HK-2 (cell line): Measurements from ENCODE around the gene DOCK2.

ENCODE experiments used
- DNase-seq: peaks from one replicate; pipeline ENCODE4 v3.0.0-alpha.2; 2018; ENCODE audit not compliant: unreplicated experiment

DOCK2 gene

DNA sequence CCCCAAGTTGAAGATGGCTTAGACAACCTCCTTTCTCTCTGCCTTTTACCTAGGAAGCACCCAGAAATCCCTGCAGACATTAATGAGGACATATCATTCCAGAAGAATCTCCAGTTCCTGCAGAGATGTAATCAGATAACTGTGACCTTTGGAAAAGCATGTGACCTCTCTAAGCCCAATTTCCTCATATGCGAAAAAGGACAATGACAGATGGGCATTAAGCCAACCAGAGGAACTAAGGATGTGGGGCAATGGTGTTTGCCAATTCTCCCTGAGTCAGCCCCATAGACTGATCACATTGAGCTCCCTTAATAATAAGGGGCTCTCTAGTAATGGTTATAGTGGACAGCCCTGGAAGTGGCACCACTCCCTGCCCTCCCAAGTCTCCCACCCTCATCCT, 458.6 kb downstream of the DOCK2 start:
- DNase-seq, result no peak

- DNase-seq, result no peak
Measured at GRCh38 chr5:170097934-170098333, 460.9 kb downstream of the DOCK2 start.

DNA sequence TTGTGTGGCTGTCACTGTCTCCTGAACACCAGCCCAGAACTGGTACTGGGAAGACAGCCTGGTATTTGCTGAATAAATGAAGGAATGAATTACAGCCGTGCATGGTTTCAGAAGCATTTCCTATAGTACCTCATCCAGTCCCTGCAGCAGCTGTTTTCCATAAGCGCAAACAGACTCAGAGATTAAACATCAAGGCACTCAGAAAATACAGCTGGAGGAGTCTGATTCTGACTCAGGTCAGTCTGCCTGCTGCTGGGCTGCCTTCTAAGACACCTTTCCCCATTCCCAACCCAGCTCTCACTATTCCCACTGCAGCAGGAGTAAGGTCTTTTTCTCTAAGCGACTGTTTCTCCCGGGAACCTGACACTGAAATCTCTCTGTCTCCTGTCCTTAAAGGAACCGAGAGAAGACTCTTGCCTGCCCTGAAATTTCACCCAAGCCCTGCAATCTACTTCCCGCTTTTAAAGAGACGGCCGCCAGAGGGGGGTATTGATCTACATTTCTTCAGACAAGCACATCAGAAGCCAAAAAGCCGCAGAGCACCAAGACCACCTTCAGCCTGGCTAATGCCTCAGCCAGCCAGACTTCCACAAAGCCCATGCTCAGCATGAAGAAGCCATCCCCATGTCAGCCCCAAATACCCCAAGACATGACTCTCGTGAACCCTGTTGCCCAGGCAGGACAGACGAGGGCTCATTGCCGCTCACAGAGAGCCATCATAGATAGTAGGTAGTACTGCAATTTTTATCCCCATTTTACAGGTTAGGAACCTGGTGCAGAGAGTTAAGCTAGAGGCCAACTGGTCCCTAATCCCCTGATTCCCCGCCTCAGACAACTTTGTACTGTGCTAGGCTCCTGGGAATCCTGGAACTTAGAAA, 463.2 kb downstream of the DOCK2 start:
- peak; percentile 55 for DNase-seq

DNA sequence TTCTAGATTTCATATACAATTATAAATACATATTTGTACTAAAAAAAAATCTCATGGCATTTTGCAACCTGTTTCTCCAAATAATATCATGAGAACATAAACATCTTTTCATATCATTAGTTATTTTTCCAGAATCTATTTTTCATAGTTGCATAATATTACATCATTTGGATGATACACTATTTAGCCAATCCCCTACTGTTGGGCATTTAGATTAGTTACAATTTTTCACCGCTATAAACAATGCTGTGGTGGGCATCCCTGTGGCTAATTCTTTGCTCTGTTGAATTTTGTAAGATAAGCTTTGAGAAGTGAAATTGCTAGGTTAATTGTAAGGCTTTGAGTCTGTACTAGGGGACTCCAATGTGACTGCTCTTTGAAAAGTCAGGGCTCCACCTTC, 466.4 kb downstream of the DOCK2 start:
- DNase-seq, result no peak

- no peak for DNase-seq
Measured at GRCh38 chr5:170104299-170104698, 467.2 kb downstream of the DOCK2 start.

DNA sequence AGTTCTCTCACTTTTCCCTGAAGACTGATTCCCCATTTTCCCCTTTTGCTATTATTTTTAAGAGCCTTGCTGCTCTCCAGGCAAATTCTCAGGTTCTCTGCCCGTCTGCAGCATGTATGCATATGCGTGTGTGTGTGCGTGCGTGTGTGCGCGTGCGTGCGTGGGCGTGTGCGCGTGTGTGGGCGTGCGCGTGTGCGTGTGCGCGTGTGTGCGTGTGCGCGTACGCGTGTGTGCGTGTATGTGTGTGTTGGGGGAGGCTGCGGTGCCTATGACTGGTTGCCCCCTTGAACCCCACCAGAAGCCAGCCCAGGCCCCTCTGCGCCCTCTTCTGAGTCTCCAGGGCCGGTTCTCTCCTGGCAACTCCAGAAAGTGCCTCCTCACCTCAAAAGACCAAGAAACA, 467.6 kb downstream of the DOCK2 start:
- no peak for DNase-seq

GRCh38 chr5:170105642-170106611, 468.9 kb downstream of the DOCK2 start, which contains the start of gene FOXI1:
TSS of gene FOXI1 (plus strand) at chr5:170105897. CDS start at chr5:170105958, 61 bp downstream.
- no peak for DNase-seq

DNA sequence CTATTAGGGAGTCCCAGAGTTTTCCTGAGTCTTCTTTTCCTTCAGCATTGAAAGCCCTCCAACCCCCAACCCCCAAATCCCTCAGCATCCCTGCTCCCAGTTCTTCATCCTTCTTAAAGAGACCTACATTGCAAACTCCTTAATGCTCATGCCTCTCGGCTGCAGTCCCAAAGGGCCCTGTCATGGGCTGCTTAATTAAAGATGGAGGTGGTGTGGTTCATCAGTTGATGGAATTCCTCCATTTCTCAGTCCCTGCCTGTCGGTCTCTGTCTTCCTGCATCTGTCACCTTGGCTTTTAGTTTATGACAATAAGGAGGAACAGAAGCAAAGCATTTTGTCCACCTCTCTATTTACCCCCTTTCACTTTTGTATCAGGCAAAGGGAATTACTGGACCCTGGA, 470.6 kb downstream of the DOCK2 start:
- no peak for DNase-seq

DNA sequence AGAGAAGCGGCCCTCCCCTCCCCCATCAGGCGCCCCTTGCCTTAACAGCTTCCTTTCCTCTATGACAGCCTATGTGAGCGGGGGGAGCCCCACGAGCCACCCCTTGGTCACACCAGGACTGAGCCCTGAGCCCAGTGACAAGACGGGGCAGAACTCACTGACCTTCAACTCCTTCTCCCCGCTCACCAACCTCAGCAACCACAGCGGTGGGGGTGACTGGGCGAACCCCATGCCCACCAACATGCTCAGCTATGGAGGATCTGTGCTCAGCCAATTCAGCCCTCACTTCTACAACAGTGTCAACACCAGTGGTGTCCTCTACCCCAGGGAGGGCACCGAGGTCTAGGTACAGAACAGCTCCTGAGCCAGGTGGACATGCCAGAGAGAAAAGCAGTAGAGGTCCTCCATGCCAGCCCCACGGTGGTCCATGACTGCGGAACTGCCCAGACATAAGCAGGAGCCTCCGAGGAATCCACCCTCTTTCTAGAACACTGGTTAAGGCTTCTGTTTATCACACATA, 471.3 kb downstream of the DOCK2 start:
- no peak for DNase-seq

GRCh38 chr5:170109059-170110031, 472.3 kb downstream of the DOCK2 start:
- DNase-seq, result no peak

GRCh38 chr5:170110403-170111087, 473.5 kb downstream of the DOCK2 start:
- no peak for DNase-seq

GRCh38 chr5:170111088-170111785, 474.2 kb downstream of the DOCK2 start:
- DNase-seq, result no peak

GRCh38 chr5:170112876-170113521, 475.9 kb downstream of the DOCK2 start:
- no peak for DNase-seq

DNA sequence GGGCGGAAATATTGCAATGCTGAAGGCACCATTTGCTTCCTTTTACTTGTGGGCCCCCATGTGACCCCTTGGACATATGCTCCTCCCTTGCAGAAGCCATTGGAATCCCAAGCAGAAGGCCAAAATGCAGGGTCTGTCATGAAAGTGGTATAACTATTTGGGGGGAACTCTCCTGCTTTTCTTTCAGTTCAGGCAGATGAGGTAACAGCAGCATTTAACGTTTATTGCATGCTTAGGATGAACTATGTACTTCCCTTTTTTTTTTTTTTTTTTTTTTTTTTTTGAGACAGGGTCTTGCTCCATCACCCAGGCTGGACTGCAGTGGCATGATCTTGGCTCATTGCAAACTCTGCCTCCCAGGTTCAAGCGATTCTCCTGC, 476.4 kb downstream of the DOCK2 start:
- no peak for DNase-seq

DNA sequence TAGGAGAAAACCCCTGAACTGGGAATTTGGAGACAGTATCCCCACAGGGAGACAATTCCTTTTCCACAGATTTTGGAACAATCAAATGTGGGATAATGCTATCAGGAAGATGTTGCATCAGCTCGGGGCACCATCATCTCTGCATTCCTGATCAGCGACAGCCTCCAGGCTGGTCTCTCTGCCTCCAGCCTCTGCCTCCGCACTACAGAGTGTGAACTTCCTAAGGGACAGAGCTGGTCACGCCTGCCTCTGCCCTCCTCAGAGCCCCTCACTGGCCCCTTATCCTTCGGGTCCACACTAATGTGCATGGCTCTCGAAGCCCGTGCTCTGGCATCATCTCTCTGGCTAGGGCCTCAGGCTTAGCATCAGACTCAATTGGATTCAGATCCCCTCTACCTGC, 477.2 kb downstream of the DOCK2 start:
- DNase-seq, result no peak

DNA sequence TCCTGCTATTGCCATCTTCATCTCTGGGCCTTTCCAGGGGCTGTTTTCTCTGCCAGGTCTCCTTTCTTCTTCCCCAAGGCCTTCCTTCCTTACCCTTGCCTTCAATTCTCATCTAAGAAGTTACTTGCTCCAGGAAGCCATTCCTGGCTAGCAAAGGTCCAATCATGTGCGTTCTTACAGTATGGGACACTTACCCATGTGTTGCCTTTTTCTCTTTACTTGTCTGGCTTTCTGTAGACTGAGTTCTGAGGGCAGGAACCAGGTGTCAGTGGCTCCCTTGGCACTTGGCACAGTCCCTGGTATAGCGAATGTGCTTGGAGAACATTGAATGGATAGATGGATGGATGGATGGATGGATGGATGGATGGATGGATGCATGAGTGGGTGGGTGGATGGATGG, 478.9 kb downstream of the DOCK2 start:
- DNase-seq, result no peak

DNA sequence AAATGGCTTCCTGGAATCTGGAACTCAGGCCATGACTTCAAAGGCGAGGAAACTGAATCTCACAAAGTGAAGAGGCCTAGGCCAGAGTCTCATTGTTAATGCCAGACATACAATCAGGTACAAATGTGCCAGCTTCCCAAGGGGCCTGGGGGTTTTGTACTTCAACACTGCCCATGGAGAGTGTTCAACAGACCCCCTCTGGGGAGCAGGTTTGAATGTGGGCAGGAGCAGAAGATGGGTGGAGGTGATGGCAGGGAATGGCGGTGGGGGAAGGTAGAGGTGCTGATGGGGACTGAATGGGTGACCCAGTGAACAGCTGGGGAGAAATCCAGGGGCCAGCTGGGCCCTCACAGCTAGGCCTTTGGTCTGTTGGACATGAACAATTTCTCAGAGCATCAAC, 480.7 kb downstream of the DOCK2 start:
- DNase-seq, result no peak

- DNase-seq, result no peak
Measured at GRCh38 chr5:170120576-170120975, 483.5 kb downstream of the DOCK2 start.

DNA sequence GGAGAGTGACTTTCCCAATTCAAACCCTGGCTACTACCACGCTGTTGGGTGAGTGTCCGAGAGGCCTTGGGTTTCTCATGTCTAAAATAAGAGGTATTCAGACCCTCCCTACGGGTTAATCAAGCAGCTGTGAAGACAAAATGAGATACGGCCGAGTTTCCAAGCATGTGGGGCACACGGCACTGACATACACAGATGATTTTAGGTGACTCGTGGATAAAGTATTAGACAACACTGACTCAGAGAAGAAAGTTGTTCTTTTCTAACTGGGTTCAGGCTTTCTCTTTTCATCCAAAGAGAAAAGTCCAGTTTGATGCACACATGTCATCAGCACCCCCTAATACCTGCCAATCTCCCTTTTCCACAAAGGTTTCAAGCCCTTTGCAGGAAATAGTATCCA, 484.2 kb downstream of the DOCK2 start:
- DNase-seq, result no peak
